LHCN-M2 (cell line): ENCODE data around the gene MTOR. TPM values are rescaled to one million over a fixed set of nuclear protein-coding genes. Genes with fewer than 3 reads are reported as not detected.

Source experiments
- DNase-seq: peaks from one replicate; pipeline ENCODE4 v3.0.0-alpha.2; 2012; ENCODE audit warnings: low read depth
- total RNA-seq: library from RNA; depleted of rRNA; stranded (reverse); fragments of >200 nt; gene quantifications from 2 replicates; pipeline ENCODE4 v1.2.3, GENCODE V29; 2014

MTOR gene
- total RNA-seq, 1 experiment from 2014 or later: 36.3 TPM

- DNase-seq: no peak
Observed at GRCh38 chr1:11151114-11151513, 111.2 kb downstream of the MTOR start.

GRCh38 chr1:11150326-11150725, 112.0 kb downstream of the MTOR start:
- no peak for DNase-seq

DNA sequence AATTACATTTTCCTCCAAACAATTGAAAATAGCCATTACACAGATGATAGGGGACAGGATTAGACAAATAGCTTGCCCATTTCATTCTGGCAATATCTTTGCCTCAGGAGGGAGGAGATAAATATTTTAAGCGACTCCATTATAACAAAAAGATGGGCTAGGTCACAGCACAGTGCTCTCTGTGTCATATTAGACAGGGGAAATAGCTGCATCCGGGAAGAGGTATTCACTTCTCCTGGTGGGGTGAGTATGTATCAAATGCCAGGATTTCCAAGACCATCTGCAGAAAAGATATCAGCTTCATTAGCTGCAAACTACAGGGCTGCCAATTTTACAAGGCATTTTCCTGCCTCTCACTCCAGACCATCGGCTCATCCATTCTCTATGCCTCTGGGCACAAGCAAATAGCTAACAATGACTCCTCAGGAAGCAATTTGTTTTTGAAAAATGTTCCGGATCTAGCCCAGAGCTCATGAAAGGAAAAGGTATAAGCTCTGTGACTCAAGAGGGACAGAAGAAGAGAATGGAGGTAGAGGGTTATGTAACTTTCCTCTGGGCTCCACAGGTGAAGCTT, 115.1 kb downstream of the MTOR start:
- no peak for DNase-seq

DNA sequence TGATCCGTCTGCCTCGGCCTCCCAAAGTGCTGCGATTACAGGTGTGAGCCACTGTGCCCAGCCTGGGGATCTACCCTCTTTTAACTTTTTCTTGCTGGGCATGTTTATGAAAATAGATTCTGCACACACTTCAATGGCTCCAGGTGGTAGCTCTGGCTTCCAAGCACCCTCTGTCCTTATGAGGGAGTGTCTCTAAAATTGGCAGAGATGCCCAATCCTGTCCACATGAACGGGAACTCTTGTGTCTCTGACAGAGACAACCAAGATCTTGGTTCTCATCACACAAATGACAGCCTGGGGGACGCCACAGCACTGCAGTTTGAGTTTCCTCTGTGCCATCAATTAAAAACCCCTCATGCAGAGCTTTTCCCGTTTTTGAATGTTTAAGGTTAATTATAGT, 116.6 kb downstream of the MTOR start:
- DNase-seq: no peak

DNA sequence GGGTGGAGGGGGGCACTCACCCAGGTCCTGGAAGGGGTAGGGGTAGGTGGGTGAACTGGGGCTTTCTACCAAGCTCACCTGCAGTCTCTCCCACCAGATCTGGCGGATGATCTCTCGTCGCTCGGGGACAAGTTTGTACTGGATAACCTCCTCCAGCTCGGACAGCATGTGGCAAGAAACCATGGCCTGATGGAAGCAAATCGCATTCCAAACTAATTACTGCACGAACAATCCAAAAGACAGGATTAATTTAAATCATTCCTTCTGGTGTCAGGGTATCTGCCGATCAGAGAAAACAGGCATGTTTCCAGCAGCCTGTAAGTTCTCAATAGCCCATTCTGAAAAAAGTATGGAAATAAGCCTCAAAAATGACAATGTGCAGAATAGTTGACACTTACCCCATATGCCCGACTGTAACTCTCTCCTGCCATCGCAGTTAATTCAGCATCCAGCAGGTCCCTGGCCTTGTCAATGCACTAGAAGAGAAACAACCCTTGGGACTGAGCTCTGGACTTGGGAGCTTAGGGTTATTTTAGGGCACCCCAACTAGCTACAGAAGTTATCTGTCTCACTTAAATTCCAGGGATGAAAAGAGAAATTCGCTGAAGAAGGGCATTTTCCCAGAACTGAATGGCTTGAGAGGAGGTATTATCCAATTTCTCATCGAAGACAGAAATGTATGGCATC, 117.6 kb downstream of the MTOR start:
- DNase-seq: no peak

DNA sequence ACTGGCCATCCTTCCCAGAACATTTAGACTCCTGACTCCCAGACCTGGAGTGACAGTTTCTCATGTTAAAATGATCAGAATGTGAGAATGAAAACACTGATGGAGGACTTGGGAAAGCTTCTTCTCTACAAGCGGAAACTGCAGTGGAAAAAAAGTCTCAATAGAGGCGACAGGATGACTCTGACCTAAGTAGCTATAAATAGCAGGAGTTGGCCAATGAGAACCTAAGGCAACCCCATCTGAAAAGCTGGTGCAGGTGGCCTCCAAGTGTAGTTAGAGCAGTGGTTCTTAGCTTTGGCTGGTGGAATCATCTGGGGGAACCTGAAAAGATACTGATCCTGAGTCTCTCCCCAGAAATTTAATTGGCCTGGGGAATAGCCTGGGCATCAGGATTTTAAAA, 118.4 kb downstream of the MTOR start:
- DNase-seq: no peak

DNA sequence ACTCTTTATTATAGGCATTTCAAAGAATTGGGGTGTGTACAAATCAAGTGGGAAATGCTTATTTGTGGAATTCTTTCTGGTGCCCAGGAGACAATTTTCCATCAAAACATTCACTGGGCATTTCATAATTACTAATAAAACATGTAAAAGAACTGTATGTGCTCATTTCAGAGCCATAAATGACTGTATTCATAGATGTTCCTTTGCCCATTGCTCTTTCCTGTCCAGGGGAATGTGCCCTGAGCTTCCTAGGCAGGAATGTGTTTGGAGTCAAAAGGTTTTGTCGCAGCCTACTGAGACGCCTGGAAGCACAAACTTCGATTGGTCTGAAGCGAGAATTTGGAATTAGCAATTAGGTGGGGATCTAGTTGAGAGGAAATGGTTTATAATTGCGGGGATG, 119.0 kb downstream of the MTOR start:
- no peak for DNase-seq

GRCh38 chr1:11142618-11143391, 119.5 kb downstream of the MTOR start:
- DNase-seq: no peak

DNA sequence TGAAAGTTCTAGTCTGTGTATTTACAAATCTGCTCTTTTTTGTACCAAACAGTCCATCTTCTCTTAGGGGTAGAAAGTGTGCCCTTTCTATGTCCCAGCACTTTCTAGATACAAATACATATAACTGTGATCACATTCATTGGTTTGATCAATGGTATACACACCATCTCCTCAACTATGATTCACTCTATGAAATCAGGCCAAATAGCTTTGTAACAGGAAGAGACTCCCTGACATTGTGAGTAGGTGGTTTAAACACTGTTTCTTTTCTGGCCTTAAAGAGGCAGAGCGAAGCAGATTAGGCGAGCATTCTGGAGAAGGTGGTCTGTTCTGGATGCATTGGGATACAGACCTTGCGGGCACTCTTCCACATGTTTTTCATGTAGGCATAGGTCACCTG, 123.4 kb downstream of the MTOR start:
- DNase-seq: peak; percentile 10

- DNase-seq: no peak
Observed at GRCh38 chr1:11138029-11138428, 124.3 kb downstream of the MTOR start.

GRCh38 chr1:11134898-11135266, 127.5 kb downstream of the MTOR start:
- DNase-seq: peak; percentile 49

- peak; percentile 32 for DNase-seq
Observed at GRCh38 chr1:11134251-11134897, 128.0 kb downstream of the MTOR start.

DNA sequence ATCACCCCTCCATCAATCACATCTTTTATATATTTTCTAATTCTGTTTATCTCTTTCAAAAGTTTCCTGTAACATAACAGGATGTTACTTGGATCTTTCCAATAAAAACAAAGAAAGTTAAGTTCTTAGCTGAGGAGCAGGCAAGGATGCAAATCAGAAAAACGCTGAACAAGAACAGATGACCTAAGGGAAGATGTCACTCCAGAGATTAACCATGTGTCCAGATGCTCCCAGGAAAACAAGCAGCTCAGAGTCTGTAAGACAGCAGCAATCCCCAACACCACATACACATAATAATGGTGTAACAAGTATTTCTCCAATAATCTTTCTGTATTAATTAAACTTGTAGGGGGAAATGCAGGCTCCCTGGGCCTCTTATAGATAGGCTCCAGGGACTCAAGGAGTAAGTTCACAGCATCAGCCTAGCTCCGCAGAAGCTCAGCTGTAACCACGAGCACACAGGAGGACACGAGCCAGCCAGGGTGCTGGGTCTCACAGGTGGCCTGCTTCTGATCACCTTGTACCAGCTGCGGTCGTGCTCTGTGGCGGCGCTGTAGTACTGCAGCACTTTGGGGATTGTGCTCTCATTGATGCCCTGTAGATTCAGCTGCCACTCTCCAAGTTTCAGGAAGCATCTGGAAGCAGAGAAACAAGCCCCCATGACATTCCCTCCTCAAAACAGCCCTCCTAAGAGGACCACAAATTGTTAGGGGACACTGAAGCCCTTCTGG, 129.6 kb downstream of the MTOR start:
- no peak for DNase-seq

GRCh38 chr1:11131816-11132215, 130.5 kb downstream of the MTOR start:
- no peak for DNase-seq

GRCh38 chr1:11130406-11130805, 131.9 kb downstream of the MTOR start:
- no peak for DNase-seq

DNA sequence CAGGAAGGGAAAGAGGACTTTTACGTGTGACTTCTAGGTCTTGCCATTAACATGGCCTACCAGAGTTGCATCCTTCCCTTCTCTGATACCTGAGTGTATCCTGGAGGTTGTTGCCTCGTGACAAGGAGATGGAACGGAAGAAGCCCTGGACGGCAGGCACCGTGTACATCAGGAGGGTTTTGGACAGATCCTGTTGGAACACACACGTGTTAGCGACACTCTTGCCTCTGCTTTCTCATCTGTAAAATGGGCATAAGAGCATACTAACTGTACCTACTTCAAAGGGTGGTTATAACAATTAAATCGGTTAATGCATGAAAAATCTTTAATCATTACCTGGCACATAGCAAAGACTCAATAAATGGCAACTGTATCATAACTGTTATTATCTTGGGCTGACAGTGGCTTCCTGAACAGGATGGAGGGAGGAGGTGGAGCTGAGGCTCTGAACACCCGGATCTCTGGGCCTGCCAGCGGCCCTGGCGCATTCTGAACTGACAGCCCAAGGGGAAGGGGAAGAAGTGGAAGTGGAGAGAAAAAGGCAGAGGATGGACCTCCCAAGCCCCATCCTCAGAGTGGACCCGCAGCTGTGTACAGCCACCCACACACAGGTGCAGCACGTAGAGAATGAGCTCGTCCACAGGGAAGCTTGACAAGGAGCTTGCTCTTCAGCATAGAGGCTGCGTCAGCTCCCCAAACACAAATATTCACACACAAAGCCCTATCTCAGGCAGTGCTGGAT, 132.5 kb downstream of the MTOR start:
- DNase-seq: no peak

- no peak for DNase-seq
Observed at GRCh38 chr1:11126569-11126968, 135.8 kb downstream of the MTOR start.

DNA sequence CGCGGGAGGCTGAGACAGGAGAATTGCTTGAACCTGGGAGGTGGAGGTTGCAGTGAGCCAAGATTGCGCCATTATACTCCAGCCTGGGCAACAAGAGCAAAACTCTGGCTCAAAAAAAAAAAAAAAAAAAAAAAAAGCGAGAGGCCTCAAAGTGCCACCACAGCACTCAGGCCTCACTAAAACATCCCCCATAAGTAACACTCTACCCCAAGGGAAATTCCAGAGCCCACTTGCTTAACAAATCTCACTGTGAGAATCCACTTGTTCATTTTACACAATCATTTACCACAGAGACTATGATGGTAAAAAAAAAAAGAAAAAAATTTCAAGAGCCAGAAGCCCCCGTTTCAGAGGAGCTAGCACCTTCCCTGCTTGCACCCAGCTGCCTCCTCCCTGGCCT, 136.4 kb downstream of the MTOR start:
- no peak for DNase-seq

- DNase-seq: no peak
Observed at GRCh38 chr1:11124965-11125364, 137.4 kb downstream of the MTOR start.

DNA sequence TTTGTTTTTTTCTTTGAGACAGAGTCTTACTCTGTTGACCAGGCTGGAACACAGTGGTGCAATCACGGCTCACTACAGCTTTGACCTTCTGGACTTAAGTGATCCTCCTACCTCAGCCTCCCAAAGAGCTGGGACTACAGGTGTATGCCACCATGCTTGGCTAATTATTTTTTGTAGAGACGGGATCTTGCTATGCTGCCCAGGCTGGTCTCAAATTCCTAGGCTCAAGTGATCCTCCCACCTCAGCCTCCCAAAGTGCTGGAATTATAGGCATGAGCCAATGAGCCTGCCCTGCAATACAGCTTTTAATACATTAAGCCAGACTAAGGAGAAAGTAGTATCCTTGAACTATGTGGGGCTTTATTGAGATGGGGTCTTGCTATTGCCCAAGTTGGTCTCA, 146.0 kb downstream of the MTOR start:
- no peak for DNase-seq

DNA sequence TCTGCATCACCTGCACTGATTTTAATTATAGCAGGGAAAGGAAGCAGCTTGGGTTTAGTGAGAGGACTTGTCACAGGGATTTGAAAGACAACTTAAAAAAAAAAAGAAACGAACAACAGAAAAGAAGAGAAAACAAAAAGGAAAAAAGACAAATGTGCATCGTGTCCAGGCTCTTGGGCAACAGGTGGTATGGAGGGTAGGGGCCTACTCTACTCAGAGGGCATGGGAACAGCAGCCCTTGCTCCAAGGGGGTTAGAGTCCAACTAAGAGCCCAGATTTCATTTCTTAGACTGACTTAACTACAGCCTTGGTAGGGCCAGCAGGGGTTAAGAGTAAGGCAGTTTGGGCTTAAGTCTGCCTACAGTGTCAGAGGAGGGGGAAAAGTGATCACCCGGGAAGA, 147.4 kb downstream of the MTOR start:
- no peak for DNase-seq
